T-helper 17 cell (primary cell): ENCODE measurements around the gene ZBTB7C. TPM values are rescaled to one million over a fixed set of nuclear protein-coding genes. Genes with fewer than 3 reads are reported as not detected.

Experiments used
- ATAC-seq: fragments of 150-1000 bp; cut with Tn5 transposase; 2 replicates; pipeline ENCODE4 v1.10.0; 2021; ENCODE audit warnings: mild to moderate bottlenecking, moderate library complexity
- DNase-seq, 3 donors: peaks; one replicate each; pipeline versions ENCODE4 v3.0.0 to v3.0.0-alpha.2; 2020 to 2021
- H3K9me3 ChIP-seq: one replicate; pipeline ENCODE4 v1.7.0; 2013; ENCODE audit warnings: low read length, mild to moderate bottlenecking; ENCODE audit not compliant: control insufficient read depth, poor library complexity, severe bottlenecking
- H3K27ac Mint-ChIP-seq: one replicate; pipeline ENCODE4 v1.8.0; 2022; ENCODE audit warnings: mild to moderate bottlenecking, moderate library complexity, mixed read lengths
- H3K27me3 Mint-ChIP-seq: one replicate; pipeline ENCODE4 v1.8.0; 2022; ENCODE audit warnings: mixed read lengths
- H3K36me3 Mint-ChIP-seq: one replicate; pipeline ENCODE4 v1.8.0; 2022; ENCODE audit warnings: low read depth, mixed read lengths
- H3K4me1 Mint-ChIP-seq: one replicate; pipeline ENCODE4 v1.8.0; 2022; ENCODE audit warnings: mild to moderate bottlenecking, mixed read lengths
- H3K4me3 Mint-ChIP-seq: one replicate; pipeline ENCODE4 v1.8.0; 2022; ENCODE audit warnings: mild to moderate bottlenecking, moderate library complexity, mixed read lengths
- total RNA-seq, 4 donors: library from RNA in 2 of 4; stranded (reverse) in 2 of 4; gene quantifications; one replicate each; pipeline ENCODE4 v1.2.3 and lab custom pipeline; 2022 to 2026

Gene ZBTB7C
- total RNA-seq, 2 donors from 2014 or later = 0.07 TPM; not detected in 1

DNA sequence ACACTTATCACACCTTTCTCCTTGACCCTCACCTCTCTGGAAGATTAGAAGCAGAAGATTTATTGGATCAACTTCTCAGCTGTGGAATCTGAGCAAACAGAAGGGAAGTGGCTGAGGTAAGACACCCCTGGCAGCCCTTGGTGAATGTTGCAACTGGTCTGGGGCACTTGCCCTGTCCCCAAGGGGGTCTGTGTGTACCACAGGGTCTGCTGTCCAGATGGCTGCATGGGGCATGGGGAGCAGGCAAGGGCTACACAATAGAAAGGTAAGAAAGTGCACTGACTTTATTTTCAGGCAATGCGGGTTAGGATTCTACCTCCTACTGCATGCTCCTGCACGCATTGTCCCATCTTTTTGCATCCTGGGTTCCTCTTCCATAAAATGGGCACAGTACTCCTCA is 240.3 kb downstream of the ZBTB7C start:
- peaks cover 4% of the 10 kb centered on the region for H3K36me3 Mint-ChIP-seq
- DNase-seq (no peak), ATAC-seq (no peak)
- no peaks in the 10 kb centered on the region for H3K9me3 ChIP-seq
- H3K4me1 Mint-ChIP-seq = peaks cover 12% of the 10 kb centered on the region
- no peak overlapping the region for H3K4me3 Mint-ChIP-seq
- no peak overlapping the region for H3K27ac Mint-ChIP-seq
- peaks cover 28% of the 10 kb centered on the region for H3K27me3 Mint-ChIP-seq

DNA sequence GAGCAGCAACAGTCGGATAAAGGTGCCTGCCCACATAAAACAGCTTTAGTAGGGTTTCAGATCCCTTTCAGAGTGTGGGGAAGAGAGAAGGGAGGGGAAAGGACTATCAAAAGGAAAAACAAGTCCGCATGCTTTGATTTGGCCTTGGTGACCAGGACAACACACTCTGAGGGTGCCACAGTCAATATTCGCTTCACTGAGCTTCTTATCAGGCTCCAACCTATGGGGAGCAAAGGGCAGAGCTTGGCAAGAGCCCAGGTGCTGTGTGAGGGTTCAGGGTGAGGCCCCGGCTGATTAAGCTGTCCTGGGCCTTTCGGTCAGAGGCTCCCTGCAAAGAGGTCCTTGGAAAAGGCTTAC is 241.3 kb downstream of the ZBTB7C start:
- H3K4me1 Mint-ChIP-seq = peaks cover 12% of the 10 kb centered on the region
- DNase-seq = no peak
- no peak for ATAC-seq
- H3K27me3 Mint-ChIP-seq = peaks cover 24% of the 10 kb centered on the region
- no peak overlapping the region for H3K4me3 Mint-ChIP-seq
- no peak overlapping the region for H3K27ac Mint-ChIP-seq
- no peaks in the 10 kb centered on the region for H3K9me3 ChIP-seq
- peaks cover 4% of the 10 kb centered on the region for H3K36me3 Mint-ChIP-seq

DNA sequence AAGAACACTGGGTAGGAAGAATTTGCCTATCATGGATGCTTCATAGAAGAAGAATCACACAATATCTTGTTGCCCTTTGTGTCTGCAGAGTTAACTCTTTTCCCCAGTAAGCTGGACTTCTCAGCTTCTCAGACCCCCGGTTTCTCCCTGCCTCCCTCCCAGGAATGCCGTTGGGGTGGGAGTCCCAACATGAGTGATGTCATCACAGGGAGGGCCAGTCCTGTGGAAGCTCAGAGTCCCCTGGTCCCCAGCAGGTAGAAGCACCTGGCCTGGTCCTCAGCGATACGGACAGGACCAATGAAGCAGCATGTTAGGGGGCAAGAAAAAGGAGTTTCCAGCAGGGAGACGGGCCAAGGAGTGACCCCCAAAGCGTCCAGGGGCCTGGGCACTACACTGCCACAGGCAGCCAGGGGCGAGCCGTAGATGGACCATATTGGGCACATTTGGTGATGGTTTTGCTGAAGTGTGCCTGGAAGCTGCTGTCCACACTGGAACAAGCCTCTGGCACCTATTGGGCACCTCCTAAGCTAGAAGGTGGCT is 242.8 kb downstream of the ZBTB7C start:
- H3K36me3 Mint-ChIP-seq = peaks cover 4% of the 10 kb centered on the region
- no peaks in the 10 kb centered on the region for H3K9me3 ChIP-seq
- H3K4me3 Mint-ChIP-seq = no peak overlapping the region
- peaks cover 19% of the 10 kb centered on the region for H3K27me3 Mint-ChIP-seq
- DNase-seq (no peak), ATAC-seq (no peak)
- H3K4me1 Mint-ChIP-seq = peaks cover 18% of the 10 kb centered on the region
- H3K27ac Mint-ChIP-seq = no peak overlapping the region

DNA sequence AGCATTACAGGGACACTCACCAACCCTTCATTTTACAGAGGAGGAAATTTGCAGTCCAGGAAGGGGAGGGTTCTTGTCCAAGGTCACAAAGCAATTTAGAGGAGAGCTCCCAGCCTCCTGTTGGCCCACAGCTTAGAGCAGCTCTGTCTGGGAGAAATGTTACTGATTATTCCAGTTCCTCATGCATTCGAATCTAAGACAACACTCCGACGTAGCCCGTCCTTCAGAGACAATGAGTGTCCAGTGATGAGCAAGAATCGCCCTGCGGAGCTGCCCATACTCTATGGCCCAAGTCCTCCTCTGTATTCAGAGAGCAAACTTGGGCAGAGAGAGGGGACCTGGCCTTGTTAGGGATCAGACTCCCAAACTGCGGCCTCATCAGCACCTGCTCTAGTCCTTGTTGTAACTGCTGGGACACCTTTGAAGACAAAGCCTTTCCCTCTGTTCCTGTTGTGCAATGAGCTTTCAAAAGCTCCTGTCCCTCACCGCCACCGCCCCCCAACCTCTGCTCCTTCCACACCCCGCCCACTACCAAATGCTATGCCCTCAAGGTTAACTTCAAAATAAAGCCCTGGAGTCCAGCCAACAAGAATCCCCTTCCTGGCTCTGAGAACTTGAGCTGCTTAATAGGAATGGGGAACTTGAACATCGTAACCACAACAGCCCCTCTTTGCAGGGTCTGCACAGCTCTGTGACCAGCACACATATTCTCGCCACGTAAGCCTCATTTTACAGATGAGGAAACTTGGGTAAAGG is 243.9 kb downstream of the ZBTB7C start:
- Mint-ChIP-seq H3K4me3 (no peak overlapping the region), H3K27me3 (peaks cover 14% of the 10 kb centered on the region), H3K36me3 (peaks cover 4% of the 10 kb centered on the region), H3K27ac (no peak overlapping the region), H3K4me1 (peaks cover 24% of the 10 kb centered on the region)
- H3K9me3 ChIP-seq = no peaks in the 10 kb centered on the region
- ATAC-seq (no peak), DNase-seq (no peak)

DNA sequence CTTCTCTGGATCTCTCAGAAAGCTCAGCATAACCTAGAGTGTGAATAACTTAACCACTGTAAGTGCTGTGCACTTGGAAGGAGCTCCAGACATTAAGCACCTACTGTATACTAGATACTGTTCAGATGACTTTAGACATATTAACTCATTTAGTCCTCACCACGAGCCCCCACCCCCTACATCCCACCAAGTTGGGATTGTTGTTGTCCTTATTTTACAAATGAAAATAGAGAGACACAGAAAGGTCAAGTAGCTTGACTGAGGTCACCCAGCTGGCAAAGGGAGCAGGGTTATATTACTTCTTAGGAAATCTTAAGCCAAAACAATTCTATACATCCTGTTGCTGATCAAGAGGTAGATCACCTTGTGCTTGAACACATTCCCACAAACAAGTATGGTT is 244.5 kb downstream of the ZBTB7C start:
- Mint-ChIP-seq H3K4me1 (peaks cover 24% of the 10 kb centered on the region), H3K36me3 (no peaks in the 10 kb centered on the region), H3K27ac (no peak overlapping the region), H3K27me3 (peaks cover 9% of the 10 kb centered on the region), H3K4me3 (no peak overlapping the region)
- H3K9me3 ChIP-seq = no peaks in the 10 kb centered on the region
- DNase-seq (no peak), ATAC-seq (no peak)

DNA sequence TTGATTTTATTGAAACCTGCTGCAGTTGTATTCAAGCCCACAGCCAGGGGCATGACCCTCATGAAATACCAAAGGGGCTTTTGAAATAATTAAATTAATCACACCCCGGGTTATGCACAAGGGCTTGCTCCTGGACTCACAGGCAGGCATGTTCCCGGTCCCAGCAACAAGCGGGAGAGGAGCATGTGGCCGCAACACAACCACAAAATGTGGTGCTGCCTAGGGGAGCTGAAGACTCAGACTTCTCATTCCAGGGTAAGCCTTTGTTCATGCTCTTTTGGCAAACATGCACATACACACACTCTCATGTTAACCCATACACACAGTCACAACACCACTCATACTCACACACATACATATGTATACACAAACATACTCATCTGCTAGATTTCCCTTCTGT is 245.1 kb downstream of the ZBTB7C start:
- H3K27ac Mint-ChIP-seq = no peak overlapping the region
- H3K27me3 Mint-ChIP-seq = peaks cover 3% of the 10 kb centered on the region
- peaks cover 22% of the 10 kb centered on the region for H3K4me1 Mint-ChIP-seq
- ATAC-seq = no peak
- no peaks in the 10 kb centered on the region for H3K9me3 ChIP-seq
- H3K4me3 Mint-ChIP-seq = no peak overlapping the region
- no peak for DNase-seq
- no peaks in the 10 kb centered on the region for H3K36me3 Mint-ChIP-seq

DNA sequence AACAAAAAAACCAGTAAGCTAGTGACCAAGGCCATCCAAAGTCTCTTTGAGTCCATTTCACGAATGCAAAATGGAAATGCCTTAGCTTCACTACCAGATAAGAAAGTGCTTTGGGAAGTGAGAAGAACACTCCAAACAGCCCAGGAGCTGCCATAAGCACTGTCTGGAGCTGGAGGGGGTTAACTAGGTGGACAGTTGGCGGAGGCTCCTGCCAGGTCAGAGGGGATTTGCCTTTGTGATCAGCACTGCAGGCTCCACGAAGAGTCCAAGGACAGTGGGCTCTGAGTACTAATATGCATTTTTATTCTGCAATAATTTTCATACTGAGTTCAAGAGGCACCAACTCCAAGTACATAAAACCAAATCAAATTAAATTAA is 245.5 kb downstream of the ZBTB7C start:
- H3K9me3 ChIP-seq = no peaks in the 10 kb centered on the region
- no peak for DNase-seq
- Mint-ChIP-seq H3K36me3 (no peaks in the 10 kb centered on the region), H3K4me3 (no peak overlapping the region), H3K27me3 (no peaks in the 10 kb centered on the region), H3K27ac (no peak overlapping the region), H3K4me1 (peaks cover 22% of the 10 kb centered on the region)
- ATAC-seq = no peak

DNA sequence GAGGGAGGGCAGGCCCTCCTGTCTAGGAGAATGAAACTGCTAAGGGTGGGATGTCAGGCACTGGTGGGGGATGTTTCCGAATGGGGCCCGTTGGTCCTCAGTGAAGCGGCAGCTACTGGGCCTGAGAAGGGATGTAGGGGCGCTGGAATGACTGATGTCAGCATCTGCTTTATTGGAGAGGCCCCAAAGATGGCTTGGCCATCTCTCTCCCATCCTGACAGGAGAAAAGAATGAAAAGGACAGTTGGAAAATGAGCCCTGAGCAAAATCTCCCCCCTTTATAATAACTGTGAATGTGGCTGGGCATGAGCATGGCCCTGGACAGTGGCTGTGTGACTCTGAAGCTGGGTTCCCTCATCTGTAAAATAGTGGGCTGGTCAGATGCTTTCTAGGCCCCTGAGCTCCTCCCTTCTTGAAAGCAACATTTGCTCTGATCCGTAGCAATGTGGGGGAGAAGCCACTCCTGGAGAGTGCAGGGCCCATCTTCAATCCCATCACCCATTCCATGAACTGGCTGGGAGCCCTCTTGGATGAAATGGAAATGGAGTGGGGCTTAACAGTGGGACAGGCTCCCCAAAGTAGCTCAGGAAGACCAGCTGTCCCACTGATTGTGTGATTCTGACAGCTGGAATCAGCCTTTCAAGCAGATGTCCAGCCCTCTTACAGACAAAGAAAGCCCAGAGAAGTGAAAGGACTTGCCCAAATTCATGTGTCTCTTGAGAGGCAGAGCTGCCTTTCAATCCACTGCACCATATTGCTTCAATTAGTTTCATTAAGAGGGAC is 246.0 kb downstream of the ZBTB7C start:
- Mint-ChIP-seq H3K36me3 (no peaks in the 10 kb centered on the region), H3K4me3 (peak overlapping the region; percentile 77), H3K27me3 (peaks cover 2% of the 10 kb centered on the region), H3K27ac (no peak overlapping the region), H3K4me1 (peaks cover 22% of the 10 kb centered on the region)
- ATAC-seq (no peak), DNase-seq (no peak)
- H3K9me3 ChIP-seq = no peaks in the 10 kb centered on the region

DNA sequence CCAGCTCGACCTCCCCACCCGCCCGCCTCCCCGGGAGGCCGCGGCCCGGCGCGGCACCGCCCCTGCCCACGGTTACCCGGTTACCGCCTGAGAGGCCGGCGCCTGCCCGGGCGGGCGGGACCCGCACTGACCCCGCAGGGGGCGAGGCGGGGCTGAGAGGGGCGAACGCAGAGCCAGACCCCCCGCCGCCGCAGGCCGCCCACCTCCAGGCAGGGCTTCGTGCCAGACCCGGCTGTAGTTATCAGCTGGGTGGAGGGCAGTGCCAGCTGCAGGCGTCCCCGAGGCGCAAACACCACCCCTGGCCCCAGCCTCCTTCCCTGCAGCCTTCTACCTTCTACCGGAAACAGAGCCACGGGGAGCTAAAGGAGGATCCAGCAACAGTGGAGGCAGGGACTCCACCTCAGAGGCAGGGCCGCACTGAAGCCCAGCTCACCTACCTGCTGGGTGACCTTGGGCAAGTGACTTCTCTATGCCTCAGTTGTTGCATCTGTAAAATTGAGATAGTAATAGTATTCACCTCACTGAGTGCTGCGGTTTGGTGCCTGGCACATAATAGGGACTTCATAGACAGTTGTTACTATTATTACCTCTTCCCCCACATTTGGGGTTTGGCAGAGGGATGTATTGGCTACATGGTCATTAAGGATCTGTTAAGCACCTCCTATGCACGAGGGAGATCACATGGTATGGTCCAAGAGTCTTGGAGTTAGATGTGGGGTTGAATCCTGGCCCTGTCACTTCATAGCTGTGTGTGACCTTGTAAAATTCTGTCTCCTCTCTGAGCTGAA is 247.1 kb downstream of the ZBTB7C start:
- Mint-ChIP-seq H3K27ac (no peak overlapping the region), H3K36me3 (no peaks in the 10 kb centered on the region), H3K27me3 (peaks cover 7% of the 10 kb centered on the region), H3K4me3 (peak overlapping the region; percentile 77), H3K4me1 (peaks cover 19% of the 10 kb centered on the region)
- H3K9me3 ChIP-seq = no peaks in the 10 kb centered on the region
- DNase-seq (no peak), ATAC-seq (peak; percentile 65)

DNA sequence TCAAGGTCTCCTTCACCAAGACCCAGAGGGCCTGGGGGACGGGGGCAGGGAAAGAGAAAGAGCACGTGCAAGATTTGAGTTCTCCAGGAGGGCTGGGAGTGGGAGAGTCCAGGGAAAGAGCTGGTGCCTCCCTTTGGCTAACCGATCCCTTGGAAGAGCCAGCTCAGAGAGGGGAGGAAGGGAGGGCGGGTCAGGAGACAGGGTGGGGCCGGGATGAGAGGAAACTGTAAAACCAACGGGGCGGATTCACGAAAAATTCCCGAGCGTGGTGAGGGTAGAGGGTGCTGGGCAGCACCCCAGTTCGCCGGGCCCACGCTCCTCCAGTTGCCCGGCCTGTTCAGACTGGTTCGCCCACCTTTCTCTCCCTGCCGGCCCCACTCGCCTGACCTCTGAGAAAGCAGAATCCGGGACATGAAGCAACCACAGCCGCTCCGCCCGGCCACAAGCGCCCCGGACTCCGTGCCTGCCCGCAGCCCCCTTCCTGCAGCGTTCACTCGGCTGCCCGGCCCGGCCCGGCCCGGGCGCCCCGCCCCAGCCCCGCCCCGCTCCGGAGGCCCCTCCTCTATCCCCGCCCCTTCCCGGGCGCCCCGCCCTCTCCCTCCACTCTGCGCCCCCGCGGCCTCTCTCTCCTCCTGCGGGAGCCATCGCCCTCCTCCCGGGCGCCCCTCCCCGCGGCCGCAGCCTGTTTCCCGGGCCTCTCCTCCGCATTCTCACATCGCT is 247.8 kb downstream of the ZBTB7C start:
- no peaks in the 10 kb centered on the region for H3K36me3 Mint-ChIP-seq
- H3K4me1 Mint-ChIP-seq = peaks cover 17% of the 10 kb centered on the region
- no peak overlapping the region for H3K27ac Mint-ChIP-seq
- H3K4me3 Mint-ChIP-seq = peak overlapping the region; percentile 77
- peak; percentile 94 for ATAC-seq
- DNase-seq = peak; percentile 39 to 64 (median 52)
- H3K27me3 Mint-ChIP-seq = peaks cover 14% of the 10 kb centered on the region
- H3K9me3 ChIP-seq = no peaks in the 10 kb centered on the region

DNA sequence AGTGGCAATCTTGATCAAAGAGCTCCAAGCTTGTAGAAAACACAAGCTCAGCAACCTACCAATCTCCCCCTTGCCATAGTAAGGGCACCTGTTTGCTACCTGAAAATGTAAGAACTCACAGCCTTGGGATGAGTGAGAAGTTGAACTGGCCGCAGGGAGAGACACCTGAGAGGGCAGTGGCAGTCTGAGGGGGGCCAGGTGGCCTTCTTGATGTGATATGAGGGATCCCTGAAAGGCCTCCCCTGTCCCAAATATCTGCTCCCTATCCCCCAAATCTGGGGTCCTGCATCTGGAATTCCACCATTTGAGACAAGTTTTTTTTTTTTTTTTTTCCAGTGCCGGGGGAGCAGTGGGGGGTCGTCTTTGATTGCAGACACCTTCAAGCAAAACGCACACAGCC is 248.6 kb downstream of the ZBTB7C start:
- H3K4me3 Mint-ChIP-seq = peak overlapping the region; percentile 76
- no peak for DNase-seq
- no peak overlapping the region for H3K27ac Mint-ChIP-seq
- peaks cover 17% of the 10 kb centered on the region for H3K4me1 Mint-ChIP-seq
- no peak for ATAC-seq
- no peaks in the 10 kb centered on the region for H3K9me3 ChIP-seq
- no peaks in the 10 kb centered on the region for H3K36me3 Mint-ChIP-seq
- H3K27me3 Mint-ChIP-seq = peaks cover 21% of the 10 kb centered on the region

DNA sequence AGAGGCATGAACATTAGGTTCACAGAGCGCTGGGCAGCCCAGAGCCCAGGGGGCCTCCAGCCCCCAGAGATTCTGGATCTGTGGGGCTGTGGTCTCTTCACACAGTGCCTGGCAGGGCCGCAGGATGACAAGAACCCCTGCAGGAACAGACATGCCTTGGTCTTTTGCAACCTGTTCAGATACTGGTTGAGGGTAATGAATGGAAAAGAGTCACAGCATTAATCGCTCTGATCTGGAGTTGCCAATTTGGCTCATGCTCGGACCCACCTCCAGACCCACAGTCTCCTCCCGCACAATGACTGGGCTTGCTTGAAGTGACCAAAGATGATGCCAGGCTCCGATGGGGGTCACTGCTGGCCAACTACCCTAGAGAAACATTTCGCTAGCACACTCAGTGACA is 249.4 kb downstream of the ZBTB7C start:
- peaks cover 21% of the 10 kb centered on the region for H3K27me3 Mint-ChIP-seq
- H3K27ac Mint-ChIP-seq = no peak overlapping the region
- no peak overlapping the region for H3K4me3 Mint-ChIP-seq
- ATAC-seq (no peak), DNase-seq (no peak)
- H3K4me1 Mint-ChIP-seq = peaks cover 15% of the 10 kb centered on the region
- H3K36me3 Mint-ChIP-seq = no peaks in the 10 kb centered on the region
- no peaks in the 10 kb centered on the region for H3K9me3 ChIP-seq
